Stimulated activated CD4-positive, alpha-beta T cell treated with anti-CD3 and anti-CD28 coated beads, Interleukin-1b, Interleukin-23, amount 100 ng/mL, for 24 hours (primary cell): ENCODE measurements around the gene NGDN.

Experiments used
- DNase-seq, 4 experiments: peaks; one replicate each; pipeline ENCODE4 v3.0.0-alpha.2; 2020; ENCODE audit warnings: low read depth in 4 of 4, low spot score in 1 of 4

The NGDN gene

GRCh38 chr14:23520899-23521533, 51.5 kb downstream of the NGDN start:
- no peak for DNase-seq

GRCh38 chr14:23521785-23522640, 52.5 kb downstream of the NGDN start:
- no peak for DNase-seq

GRCh38 chr14:23522643-23523198, 53.2 kb downstream of the NGDN start:
- DNase-seq: no peak

- DNase-seq: no peak
Measured at GRCh38 chr14:23523229-23524016, 53.9 kb downstream of the NGDN start.

GRCh38 chr14:23524954-23525353, 55.5 kb downstream of the NGDN start:
- DNase-seq: no peak

GRCh38 chr14:23525611-23526010, 56.1 kb downstream of the NGDN start:
- no peak for DNase-seq
